ENCODE measurements around the gene AVPR1B.
A peak's percentile ranks its signal among the peaks of the same experiment; 100 is the strongest.
"Not testable (repeated sequence)": the region's sequence is repeated elsewhere in the genome, so short reads cannot be mapped to it uniquely, and the experiment has no call there.

Gene AVPR1B

GRCh38 chr1:206081856-206082255 lies 35.3 kb downstream of the AVPR1B start:
- peaks cover 30 to 44% of the 10 kb centered on the region in 2 donors for H3K4me1 Mint-ChIP-seq
- no peaks in the 10 kb centered on the region for H3K27me3 Mint-ChIP-seq
- no peak overlapping the region for H3K4me3 Mint-ChIP-seq
- H3K9me3 Mint-ChIP-seq = no peaks in the 10 kb centered on the region
- peak overlapping the region; percentile 22 for H3K27ac Mint-ChIP-seq
- H3K36me3 Mint-ChIP-seq = peaks cover 3 to 12% of the 10 kb centered on the region in 2 donors
- no peak for DNase-seq
- no peak for ATAC-seq (replicated peaks)

- Mint-ChIP-seq H3K4me1 (peaks cover 30 to 43% of the 10 kb centered on the region in 2 donors), H3K27ac (peak overlapping the region; percentile 28), H3K27me3 (no peaks in the 10 kb centered on the region), H3K36me3 (peaks cover 2 to 12% of the 10 kb centered on the region in 2 donors), H3K9me3 (no peaks in the 10 kb centered on the region), H3K4me3 (peak overlapping the region in 1 of 2 donors; percentile 45)
- ATAC-seq (replicated peaks) (no peak), DNase-seq (no peak)
Observed at GRCh38 chr1:206080026-206080820, 37.0 kb downstream of the AVPR1B start.

- ATAC-seq (replicated peaks) (no peak), DNase-seq (no peak)
- H3K27me3 Mint-ChIP-seq = no peaks in the 10 kb centered on the region
- no peak overlapping the region for H3K4me3 Mint-ChIP-seq
- no peak overlapping the region for H3K27ac Mint-ChIP-seq
- H3K36me3 Mint-ChIP-seq = peaks cover 7 to 20% of the 10 kb centered on the region in 2 donors
- peaks cover 34 to 48% of the 10 kb centered on the region in 2 donors for H3K4me1 Mint-ChIP-seq
- no peaks in the 10 kb centered on the region for H3K9me3 Mint-ChIP-seq
Observed at GRCh38 chr1:206079135-206079534, 38.1 kb downstream of the AVPR1B start.

GRCh38 chr1:206075786-206076755 lies 41.1 kb downstream of the AVPR1B start:
- peaks cover 25 to 33% of the 10 kb centered on the region in 2 donors for H3K4me1 Mint-ChIP-seq
- DNase-seq (no peak), ATAC-seq (replicated peaks) (no peak)
- H3K27me3 Mint-ChIP-seq = no peaks in the 10 kb centered on the region
- peaks cover 12 to 25% of the 10 kb centered on the region in 2 donors for H3K36me3 Mint-ChIP-seq
- H3K27ac Mint-ChIP-seq = no peak overlapping the region
- H3K9me3 Mint-ChIP-seq = no peaks in the 10 kb centered on the region
- no peak overlapping the region for H3K4me3 Mint-ChIP-seq

GRCh38 chr1:206074839-206075238 lies 42.3 kb downstream of the AVPR1B start:
- DNase-seq (no peak), ATAC-seq (replicated peaks) (peak; percentile 52 to 61)
- no peaks in the 10 kb centered on the region for H3K9me3 Mint-ChIP-seq
- no peaks in the 10 kb centered on the region for H3K27me3 Mint-ChIP-seq
- peak overlapping the region; percentile 42 for H3K27ac Mint-ChIP-seq
- no peak overlapping the region for H3K4me3 Mint-ChIP-seq
- peaks cover 15 to 21% of the 10 kb centered on the region in 2 donors for H3K4me1 Mint-ChIP-seq
- H3K36me3 Mint-ChIP-seq = peaks cover 12 to 25% of the 10 kb centered on the region in 2 donors

- Mint-ChIP-seq H3K4me3 (no peak overlapping the region), H3K27me3 (no peaks in the 10 kb centered on the region), H3K9me3 (no peaks in the 10 kb centered on the region), H3K27ac (no peak overlapping the region), H3K36me3 (peaks cover 18 to 24% of the 10 kb centered on the region in 2 donors), H3K4me1 (peaks cover 31 to 46% of the 10 kb centered on the region in 2 donors)
- no peak for ATAC-seq (replicated peaks)
- no peak for DNase-seq
Observed at GRCh38 chr1:206070627-206071304, 46.4 kb downstream of the AVPR1B start.

GRCh38 chr1:206068314-206068713 lies 48.9 kb downstream of the AVPR1B start:
- ATAC-seq (replicated peaks) = peak; percentile 79 to 81
- H3K27me3 Mint-ChIP-seq = no peaks in the 10 kb centered on the region
- peaks cover 10 to 18% of the 10 kb centered on the region in 2 donors for H3K36me3 Mint-ChIP-seq
- peak overlapping the region; percentile 71 to 75 for H3K4me3 Mint-ChIP-seq
- H3K9me3 Mint-ChIP-seq = no peaks in the 10 kb centered on the region
- H3K27ac Mint-ChIP-seq = peak overlapping the region; percentile 89
- DNase-seq = no peak
- H3K4me1 Mint-ChIP-seq = peaks cover 25 to 45% of the 10 kb centered on the region in 2 donors

- peak; percentile 53 for DNase-seq
- ATAC-seq (replicated peaks) = peak; percentile 82 to 85
- H3K36me3 Mint-ChIP-seq = peaks cover 15 to 25% of the 10 kb centered on the region in 2 donors
- no peaks in the 10 kb centered on the region for H3K27me3 Mint-ChIP-seq
- peaks cover 29 to 51% of the 10 kb centered on the region in 2 donors for H3K4me1 Mint-ChIP-seq
- peak overlapping the region; percentile 71 to 75 for H3K4me3 Mint-ChIP-seq
- H3K27ac Mint-ChIP-seq = peak overlapping the region; percentile 89
- peaks cover 0 to 4% of the 10 kb centered on the region in 2 donors for H3K9me3 Mint-ChIP-seq
Observed at GRCh38 chr1:206067486-206068227, 49.5 kb downstream of the AVPR1B start.

- Mint-ChIP-seq H3K4me3 (peak overlapping the region in 1 of 2 donors; percentile 71), H3K27ac (peak overlapping the region; percentile 89), H3K4me1 (peaks cover 33 to 61% of the 10 kb centered on the region in 2 donors), H3K36me3 (peaks cover 24 to 34% of the 10 kb centered on the region in 2 donors), H3K9me3 (peaks cover 0 to 4% of the 10 kb centered on the region in 2 donors), H3K27me3 (no peaks in the 10 kb centered on the region)
- ATAC-seq (replicated peaks) (peak; percentile 61 to 69), DNase-seq (peak; percentile 26)
Observed at GRCh38 chr1:206066479-206067171, 50.6 kb downstream of the AVPR1B start.

- Mint-ChIP-seq H3K9me3 (peaks cover 0 to 4% of the 10 kb centered on the region in 2 donors), H3K27ac (peak overlapping the region; percentile 9), H3K4me1 (peaks cover 36 to 70% of the 10 kb centered on the region in 2 donors), H3K4me3 (peak overlapping the region; percentile 6 to 21), H3K36me3 (peaks cover 28 to 39% of the 10 kb centered on the region in 2 donors), H3K27me3 (no peaks in the 10 kb centered on the region)
- no peak for ATAC-seq (replicated peaks)
- DNase-seq = no peak
Observed at GRCh38 chr1:206065547-206066145, 51.5 kb downstream of the AVPR1B start.

GRCh38 chr1:206064501-206064900 lies 52.7 kb downstream of the AVPR1B start:
- H3K27me3 Mint-ChIP-seq; H3K9me3 Mint-ChIP-seq; H3K27ac Mint-ChIP-seq; DNase-seq; H3K4me3 Mint-ChIP-seq; ATAC-seq (replicated peaks): not testable (repeated sequence)
- Mint-ChIP-seq H3K4me1 (peaks cover 46 to 82% of the 10 kb centered on the region in 2 donors), H3K36me3 (peaks cover 39 to 50% of the 10 kb centered on the region in 2 donors)

GRCh38 chr1:206064001-206064400 lies 53.2 kb downstream of the AVPR1B start:
- H3K4me1 Mint-ChIP-seq = peaks cover 50 to 87% of the 10 kb centered on the region in 2 donors
- peaks cover 38 to 54% of the 10 kb centered on the region in 2 donors for H3K36me3 Mint-ChIP-seq
- DNase-seq; H3K27ac Mint-ChIP-seq; H3K9me3 Mint-ChIP-seq; H3K27me3 Mint-ChIP-seq; ATAC-seq (replicated peaks); H3K4me3 Mint-ChIP-seq: not testable (repeated sequence)

Measured in stimulated activated naive B cell treated with anti-CD40 and anti-IgM and Interleukin-4, amounts not matched to agents 10 μg/mL and 1 μg/mL and 100 μg/mL, for 72 hours (primary cell).